SH-SY5Y (cell line): ENCODE data around the gene FOXP4.

ENCODE experiments used
- GATA2 ChIP-seq: IDR thresholded peaks from 2 replicates; pipeline ENCODE4 v1.6.1; 2011; ENCODE audit warnings: mild to moderate bottlenecking, low read depth, low read length
- GATA3 ChIP-seq: IDR thresholded peaks from 2 replicates; pipeline ENCODE4 v1.6.1; 2011; ENCODE audit warnings: low read depth, mild to moderate bottlenecking, low read length, moderate library complexity

- TF ChIP-seq GATA2 = no peak
- TF ChIP-seq GATA3 = no peak
These were observed 34.6 kb upstream of the FOXP4 start for GRCh38 chr6:41511443-41512060.
